ENCODE measurements around the gene KATNBL1.

GRCh38 chr15:34214135-34214534 lies 4.2 kb upstream of the KATNBL1 start:
- TF ChIP-seq CTCF (IDR thresholded peaks at IDR 0.05) (no peak), POLR2A (IDR thresholded peaks at IDR 0.05) (no peak)

Measured in thyroid gland (tissue), 4 donors.